ENCODE data around the gene C1QTNF9. TPM values are rescaled to one million over a fixed set of nuclear protein-coding genes. Genes with fewer than 3 reads are reported as not detected.
"Not testable (repeated sequence)": the region's sequence is repeated elsewhere in the genome, so short reads cannot be mapped to it uniquely, and the experiment has no call there.

C1QTNF9 gene
- total RNA-seq, 1 donor from 2014 or later = not detected

- no peak for DNase-seq (ENCODE audit: low read depth)
Measured at GRCh38 chr13:24360106-24360505, 50.7 kb downstream of the C1QTNF9 start.

- DNase-seq (ENCODE audit: low read depth) = no peak
Measured at GRCh38 chr13:24361113-24361512, 51.7 kb downstream of the C1QTNF9 start.

- DNase-seq (ENCODE audit: low read depth) = no peak
Measured at GRCh38 chr13:24361852-24362366, 52.5 kb downstream of the C1QTNF9 start.

GRCh38 chr13:24362435-24362952 is 53.1 kb downstream of the C1QTNF9 start:
- DNase-seq (ENCODE audit: low read depth) = no peak

- DNase-seq (ENCODE audit: low read depth) = no peak
Measured at GRCh38 chr13:24365191-24365590, 55.8 kb downstream of the C1QTNF9 start.

GRCh38 chr13:24366315-24366714 is 56.9 kb downstream of the C1QTNF9 start:
- DNase-seq (ENCODE audit: low read depth) = not testable (repeated sequence)

GRCh38 chr13:24371273-24371672 is 61.9 kb downstream of the C1QTNF9 start:
- DNase-seq (ENCODE audit: low read depth) = not testable (repeated sequence)

Other genes with a start within 250 kb of the C1QTNF9 start
- 11.9 and 18.7 TPM in 2 replicates for gene SPATA13, start 148.9 kb upstream of the C1QTNF9 start, total RNA-seq
- 33.0 and 38.2 TPM in 2 replicates for gene PARP4, start 203.2 kb downstream of the C1QTNF9 start, total RNA-seq